Trophoblast cell (in vitro differentiated cells and primary cell): ENCODE results near the gene REV1.

ENCODE experiments used
- DNase-seq, 2 donors: peaks; one replicate each; pipeline ENCODE4 v3.0.0-alpha.2; 2016
- H2AFZ ChIP-seq: 2 replicates; pipeline ENCODE4 v1.6.1; 2013; ENCODE audit warnings: low read length, moderate library complexity, mild to moderate bottlenecking; ENCODE audit not compliant: insufficient read depth, poor library complexity
- H2AK5ac ChIP-seq: 2 replicates; pipeline ENCODE4 v1.6.1; 2013; ENCODE audit warnings: mild to moderate bottlenecking, low read length
- H2BK120ac ChIP-seq: 2 replicates; pipeline ENCODE4 v1.6.1; 2013; ENCODE audit warnings: low read length, mild to moderate bottlenecking, moderate library complexity; ENCODE audit not compliant: insufficient read depth, poor library complexity
- H2BK12ac ChIP-seq: 2 replicates; pipeline ENCODE4 v1.6.1; 2013; ENCODE audit warnings: mild to moderate bottlenecking, low read length, moderate library complexity
- H2BK5ac ChIP-seq: 2 replicates; pipeline ENCODE4 v1.6.1; 2013; ENCODE audit warnings: low read length, low read depth, moderate library complexity, mild to moderate bottlenecking; ENCODE audit not compliant: poor library complexity
- H3K14ac ChIP-seq: 2 replicates; pipeline ENCODE4 v1.6.1; 2013; ENCODE audit warnings: mild to moderate bottlenecking, low read length
- H3K18ac ChIP-seq: 2 replicates; pipeline ENCODE4 v1.6.1; 2013; ENCODE audit warnings: mild to moderate bottlenecking, low read length
- H3K23ac ChIP-seq: 2 replicates; pipeline ENCODE4 v1.6.1; 2013; ENCODE audit warnings: low read length
- H3K27ac ChIP-seq: 2 replicates; pipeline ENCODE4 v1.5.1; 2013; ENCODE audit warnings: low read depth, mild to moderate bottlenecking, inconsistent platforms, low read length, moderate library complexity
- H3K27me3 ChIP-seq: 2 replicates; pipeline ENCODE4 v1.6.1; 2013; ENCODE audit warnings: inconsistent platforms, mild to moderate bottlenecking, low read length, moderate library complexity; ENCODE audit not compliant: insufficient read depth
- H3K36me3 ChIP-seq, 2 experiments: 1 replicate in 1 of 2; 2 replicates in 1 of 2; pipeline ENCODE4 v1.6.1; 2013; ENCODE audit warnings: low read length in 2 of 2, mild to moderate bottlenecking in 2 of 2, moderate library complexity in 1 of 2; ENCODE audit not compliant: insufficient read depth in 2 of 2, control insufficient read depth in 1 of 2
- H3K4ac ChIP-seq: 2 replicates; pipeline ENCODE4 v1.6.1; 2013; ENCODE audit warnings: low read depth, mild to moderate bottlenecking, low read length, moderate library complexity
- H3K4me1 ChIP-seq, 2 experiments: 1 replicate in 1 of 2; 2 replicates in 1 of 2; pipeline ENCODE4 v1.6.1; 2013; ENCODE audit warnings: low read length in 2 of 2, mild to moderate bottlenecking in 2 of 2, moderate library complexity in 1 of 2; ENCODE audit not compliant: insufficient read depth in 2 of 2, control insufficient read depth in 1 of 2
- H3K4me2 ChIP-seq: 2 replicates; pipeline ENCODE4 v1.6.1; 2013; ENCODE audit warnings: inconsistent platforms, mild to moderate bottlenecking, low read length, moderate library complexity
- H3K4me3 ChIP-seq: 2 replicates; pipeline ENCODE4 v1.5.1; 2013; ENCODE audit warnings: mild to moderate bottlenecking, low read depth, low read length, inconsistent platforms
- H3K79me1 ChIP-seq: one replicate; pipeline ENCODE4 v1.6.1; 2013; ENCODE audit warnings: low read length
- H3K79me2 ChIP-seq: 2 replicates; pipeline ENCODE4 v1.6.1; 2013; ENCODE audit warnings: low read length, mild to moderate bottlenecking; ENCODE audit not compliant: control insufficient read depth, insufficient read depth, poor library complexity
- H3K9ac ChIP-seq: 2 replicates; pipeline ENCODE4 v1.6.1; 2013; ENCODE audit warnings: mild to moderate bottlenecking, low read length
- H3K9me3 ChIP-seq: 2 replicates; pipeline ENCODE4 v1.6.1; 2013; ENCODE audit warnings: low read depth, mild to moderate bottlenecking, control low read depth, inconsistent platforms, low read length; ENCODE audit not compliant: insufficient read depth
- H4K12ac ChIP-seq: 2 replicates; pipeline ENCODE4 v1.6.1; 2013; ENCODE audit warnings: low read depth, mild to moderate bottlenecking, low read length, moderate library complexity
- H4K8ac ChIP-seq: 2 replicates; pipeline ENCODE4 v1.6.1; 2013; ENCODE audit warnings: low read depth, mild to moderate bottlenecking, low read length, moderate library complexity
- H4K91ac ChIP-seq: one replicate; pipeline ENCODE4 v1.6.1; 2013; ENCODE audit warnings: low read depth, mild to moderate bottlenecking, low read length, moderate library complexity
- WGBS: extraction: QIAGEN DNeasy Blood & Tissue Kit; methylation state at CpG from one replicate; pipeline ENCODE4 v1.1.7; 2013; ENCODE audit warnings: missing lambda C conversion rate; ENCODE audit not compliant: insufficient read length, insufficient coverage; ENCODE audit errors: extremely low coverage; 5-methylcytosine and 5-hydroxymethylcytosine counted together

REV1 gene

GRCh38 chr2:99451280-99451679 lies 38.5 kb downstream of the REV1 start:
- Histone ChIP-seq H3K23ac (no peak overlapping the region), H3K4me3 (no peak overlapping the region)
- WGBS, result no CpG with 5 or more reads among the region's 4 CpGs

GRCh38 chr2:99450199-99450598 lies 39.6 kb downstream of the REV1 start:
- Histone ChIP-seq H2BK120ac (no peak overlapping the region), H3K4me1 (no peaks in the 10 kb centered on the region), H3K79me2 (no peaks in the 10 kb centered on the region), H2BK12ac (no peak overlapping the region), H3K18ac (no peak overlapping the region), H3K23ac (no peak overlapping the region), H4K8ac (no peak overlapping the region), H3K79me1 (no peaks in the 10 kb centered on the region), H3K9ac (no peak overlapping the region), H3K27ac (no peak overlapping the region), H3K27me3 (no peaks in the 10 kb centered on the region), H3K4me2 (no peak overlapping the region), H4K91ac (no peak overlapping the region), H2AFZ (no peak overlapping the region), H3K14ac (no peak overlapping the region), H3K4me3 (no peak overlapping the region), H3K4ac (no peak overlapping the region), H2BK5ac (no peak overlapping the region), H3K9me3 (no peaks in the 10 kb centered on the region), H2AK5ac (no peak overlapping the region), H3K36me3 (peaks cover 12 to 13% of the 10 kb centered on the region in 2 experiments), H4K12ac (no peak overlapping the region)
- no CpG with 5 or more reads among the region's 1 CpG for WGBS
- DNase-seq, result no peak

More at GRCh38 chr2:99451280-99451679, 38.5 kb downstream of the REV1 start:
- Histone ChIP-seq H3K4me2 (no peak overlapping the region), H3K18ac (no peak overlapping the region), H3K4me1 (no peaks in the 10 kb centered on the region), H3K14ac (no peak overlapping the region), H2BK120ac (no peak overlapping the region), H4K8ac (no peak overlapping the region), H3K79me2 (no peaks in the 10 kb centered on the region), H2AK5ac (no peak overlapping the region), H2BK5ac (no peak overlapping the region), H2AFZ (no peak overlapping the region), H4K91ac (no peak overlapping the region), H3K79me1 (no peaks in the 10 kb centered on the region), H2BK12ac (no peak overlapping the region), H3K36me3 (peaks cover 13 to 16% of the 10 kb centered on the region in 2 experiments), H3K9me3 (no peaks in the 10 kb centered on the region), H3K4ac (no peak overlapping the region), H3K27me3 (no peaks in the 10 kb centered on the region), H3K9ac (no peak overlapping the region), H4K12ac (no peak overlapping the region), H3K27ac (no peak overlapping the region)
- no peak for DNase-seq

GRCh38 chr2:99448556-99448955 lies 41.3 kb downstream of the REV1 start:
- Histone ChIP-seq H2AK5ac (no peak overlapping the region), H3K14ac (no peak overlapping the region), H4K12ac (no peak overlapping the region), H3K27ac (no peak overlapping the region), H3K4me3 (no peak overlapping the region), H3K79me2 (no peaks in the 10 kb centered on the region), H3K9me3 (no peaks in the 10 kb centered on the region), H3K23ac (no peak overlapping the region), H3K27me3 (no peaks in the 10 kb centered on the region), H4K91ac (no peak overlapping the region), H2BK120ac (no peak overlapping the region), H3K4ac (no peak overlapping the region), H4K8ac (no peak overlapping the region), H3K36me3 (peaks cover 11 to 13% of the 10 kb centered on the region in 2 experiments), H2BK12ac (no peak overlapping the region), H2BK5ac (no peak overlapping the region), H3K9ac (no peak overlapping the region), H3K4me1 (no peaks in the 10 kb centered on the region), H2AFZ (no peak overlapping the region), H3K79me1 (no peaks in the 10 kb centered on the region), H3K18ac (no peak overlapping the region), H3K4me2 (no peak overlapping the region)
- DNase-seq, result no peak
- no CpG with 5 or more reads among the region's 2 CpGs for WGBS

GRCh38 chr2:99445065-99445464 lies 44.8 kb downstream of the REV1 start:
- Histone ChIP-seq H3K79me2 (no peaks in the 10 kb centered on the region), H4K91ac (no peak overlapping the region), H3K4me3 (no peak overlapping the region), H4K8ac (no peak overlapping the region), H2BK12ac (no peak overlapping the region), H3K9ac (no peak overlapping the region), H3K18ac (no peak overlapping the region), H3K27me3 (no peaks in the 10 kb centered on the region), H3K14ac (no peak overlapping the region), H2AK5ac (no peak overlapping the region), H2AFZ (no peak overlapping the region), H4K12ac (no peak overlapping the region), H2BK5ac (no peak overlapping the region), H3K36me3 (peaks cover 11 to 14% of the 10 kb centered on the region in 2 experiments), H3K4me1 (no peaks in the 10 kb centered on the region), H2BK120ac (no peak overlapping the region), H3K4ac (no peak overlapping the region), H3K4me2 (no peak overlapping the region), H3K9me3 (no peaks in the 10 kb centered on the region), H3K27ac (no peak overlapping the region), H3K79me1 (no peaks in the 10 kb centered on the region), H3K23ac (no peak overlapping the region)
- DNase-seq, result no peak
- no CpG with 5 or more reads among the region's 4 CpGs for WGBS
